Right lobe of liver (tissue), 4 donors: ENCODE measurements around the gene PARVB.

Experiments used
- CTCF ChIP-seq, 4 donors: fragments of 200-600 bp in 3 of 4; fragments of 450-650 bp in 1 of 4; IDR thresholded peaks; one replicate each; pipeline versions ENCODE4 v1.5.1 to v1.8.0; 2016 to 2022; ENCODE audit warnings: antibody characterized with exemption in 4 of 4, mild to moderate bottlenecking in 2 of 4
- POLR2A ChIP-seq: fragments of 450-650 bp; IDR thresholded peaks from one replicate; pipeline ENCODE4 v1.6.1; 2017; ENCODE audit warnings: antibody characterized with exemption, mild to moderate bottlenecking
- donor health status: DM: no; HTN: no; CAD: no.
- donor health status: DM: no; HTN: no; CAD: no.
- donor health status: DM: no; HTN: yes; CAD: no.

GRCh38 chr22:44160421-44160820 lies 136.3 kb downstream of the PARVB start:
- TF ChIP-seq CTCF (IDR thresholded peaks at IDR 0.05) (no peak), POLR2A (no peak)
